ENCODE measurements around the gene FAM210A.

The FAM210A gene

GRCh38 chr18:13642440-13642827 is 83.9 kb downstream of the FAM210A start:
- DNase-seq, result no peak

DNA sequence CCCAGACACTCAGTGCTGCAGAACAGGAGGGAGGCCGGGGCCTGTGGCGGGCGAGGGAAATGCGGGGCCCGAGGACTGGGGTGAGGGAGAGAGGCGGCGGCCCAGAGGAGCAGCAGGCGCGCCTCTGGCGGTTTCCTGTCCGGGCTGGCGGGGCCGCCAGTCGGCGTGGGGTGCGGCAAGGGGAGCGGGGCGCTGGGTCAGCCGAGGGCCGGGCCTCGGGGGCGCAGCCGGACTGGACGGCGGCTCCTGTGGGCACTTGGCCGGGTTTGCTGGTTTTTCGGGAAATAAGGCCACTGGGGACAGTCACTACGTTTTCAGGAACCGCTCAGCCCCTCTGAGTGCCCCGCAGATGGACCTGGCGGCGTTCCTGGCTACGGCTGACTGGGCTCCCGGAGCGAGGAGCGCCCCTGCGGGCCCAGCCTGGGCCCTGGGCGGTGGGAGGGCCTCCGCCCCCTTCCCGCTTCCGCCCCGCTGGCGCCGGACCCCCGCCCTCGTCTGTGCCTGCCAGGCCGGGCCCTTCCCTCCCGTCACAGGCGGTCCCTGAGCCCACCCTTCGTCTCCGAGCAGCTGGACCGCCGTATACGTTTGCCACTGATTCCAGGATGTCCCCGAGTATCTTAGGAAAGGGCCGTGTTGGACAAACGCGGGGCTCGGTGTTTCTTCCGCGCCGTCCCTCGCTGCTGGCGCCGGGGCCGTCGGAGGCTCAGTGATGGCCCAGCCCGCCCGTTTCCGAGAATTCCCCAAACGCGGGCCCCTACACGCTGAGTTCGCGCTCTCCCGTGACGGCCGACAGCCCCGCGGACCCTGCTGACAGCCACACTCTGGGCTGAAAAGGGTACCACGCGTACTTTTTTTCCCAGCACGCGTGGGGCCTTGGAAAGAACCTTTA is 84.6 kb downstream of the FAM210A start:
- no peak for DNase-seq

DNA sequence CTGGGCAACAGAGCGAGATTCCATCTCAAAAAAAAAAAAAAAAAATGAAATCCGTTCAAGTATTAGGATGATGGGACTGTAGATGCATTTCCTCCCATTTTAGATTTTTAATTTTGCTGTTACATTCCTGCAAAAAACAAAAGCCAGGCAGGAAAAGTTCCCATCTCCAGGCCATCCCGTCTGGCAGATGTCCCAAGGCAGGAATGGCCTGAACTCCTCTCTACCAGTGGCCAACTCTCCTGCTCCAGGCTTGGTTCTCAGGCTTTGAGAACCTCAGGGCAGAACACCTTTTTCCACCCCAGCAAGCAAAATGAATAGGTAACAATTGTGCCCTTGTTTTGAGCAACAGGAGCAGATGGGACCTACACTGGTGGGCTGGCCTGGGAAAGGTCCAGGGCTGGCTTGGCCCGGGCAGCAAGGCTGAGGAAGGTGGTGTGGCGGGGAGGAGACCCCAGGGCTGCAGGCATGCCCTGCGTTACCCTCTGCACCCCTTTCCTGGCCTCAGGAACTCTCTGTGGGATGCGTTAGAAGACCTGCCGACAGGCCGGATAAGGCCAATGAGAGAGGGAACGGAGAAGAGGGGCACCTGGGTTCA is 86.0 kb downstream of the FAM210A start:
- DNase-seq, result no peak

DNA sequence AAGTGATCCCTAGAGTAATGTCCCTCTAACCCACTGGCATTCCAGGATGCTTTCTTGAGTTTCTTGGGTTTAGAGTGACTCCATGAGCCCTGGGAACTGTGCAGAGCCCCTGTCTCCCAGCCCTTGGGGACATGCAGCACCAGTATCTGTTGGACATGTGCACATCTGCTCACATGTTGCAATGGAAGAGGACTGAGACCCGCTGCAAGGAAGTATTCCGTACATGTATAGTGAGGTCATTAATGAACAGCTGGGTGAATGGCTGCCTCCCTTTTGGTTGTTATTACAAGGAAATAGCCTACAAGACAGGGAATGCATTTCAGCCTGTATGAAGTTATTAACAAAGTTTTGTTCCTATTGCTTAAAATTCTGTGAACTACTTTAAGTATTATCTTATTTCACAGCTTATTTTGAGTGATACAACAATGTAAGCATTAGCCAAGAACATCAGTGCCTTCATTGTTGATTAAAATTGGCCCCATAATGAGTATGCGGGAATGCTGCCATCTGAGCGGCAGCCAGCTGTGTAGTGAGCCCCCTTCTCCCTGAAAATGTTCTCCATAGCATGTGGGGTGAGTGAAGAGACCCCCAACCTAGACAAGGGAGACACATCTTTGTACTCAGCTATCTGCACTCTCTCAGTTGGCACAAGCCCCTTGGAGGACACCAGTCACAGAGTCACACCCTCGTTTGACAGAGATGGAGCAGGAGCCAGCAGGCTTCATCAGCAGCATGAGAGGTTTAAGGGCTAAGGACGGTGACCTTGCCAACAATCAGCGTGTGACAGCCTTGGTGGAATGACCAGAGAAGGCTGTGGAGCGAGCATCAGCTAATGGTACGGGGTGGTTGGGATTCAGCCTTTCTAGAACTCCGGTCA is 87.4 kb downstream of the FAM210A start:
- no peak for DNase-seq

DNA sequence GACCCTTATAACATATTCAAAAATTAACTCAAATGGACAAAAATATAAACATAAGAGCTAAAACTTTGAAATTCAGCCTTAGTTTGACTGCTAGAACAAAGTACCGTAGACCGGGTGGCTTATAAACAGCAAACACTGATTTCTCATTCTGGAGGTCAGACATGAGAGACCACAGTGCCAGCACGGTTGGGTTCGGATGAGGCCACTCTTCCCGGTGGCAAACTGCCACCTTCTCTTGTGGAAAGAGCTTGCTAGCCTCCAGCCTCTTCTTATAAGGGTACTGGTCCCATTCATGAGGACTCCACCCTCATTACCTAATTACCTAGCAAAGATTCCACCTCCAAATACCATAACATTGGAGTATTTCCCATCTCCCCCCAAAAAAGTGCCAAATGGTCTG is 91.3 kb downstream of the FAM210A start:
- DNase-seq, result no peak

GRCh38 chr18:13633700-13634099 is 92.7 kb downstream of the FAM210A start:
- DNase-seq, result no peak

- DNase-seq, result no peak
Measured at GRCh38 chr18:13630716-13631268, 95.6 kb downstream of the FAM210A start.

GRCh38 chr18:13629841-13630715 is 96.3 kb downstream of the FAM210A start:
- peak; percentile 16 for DNase-seq

GRCh38 chr18:13628211-13628610 is 98.1 kb downstream of the FAM210A start:
- no peak for DNase-seq

- no peak for DNase-seq
Measured at GRCh38 chr18:13627639-13628038, 98.7 kb downstream of the FAM210A start.

DNA sequence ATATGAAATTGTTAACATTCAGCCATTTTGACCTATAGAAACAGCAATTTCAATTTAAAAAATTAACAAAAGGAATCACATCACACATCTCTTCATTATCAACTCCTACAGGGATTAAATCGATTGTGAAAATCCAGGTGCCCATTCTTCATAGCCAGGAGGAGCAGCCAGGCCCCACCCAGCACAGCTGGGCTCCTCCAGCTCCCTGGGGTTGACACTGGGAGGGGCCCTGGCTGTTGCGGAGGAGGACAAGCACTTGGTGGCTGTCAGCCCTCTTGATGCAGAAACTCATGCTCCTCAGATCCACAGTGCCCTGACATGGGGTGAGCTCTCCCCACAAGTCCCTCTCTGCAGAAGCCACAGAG is 99.8 kb downstream of the FAM210A start:
- no peak for DNase-seq

GRCh38 chr18:13625843-13626543 is 100.4 kb downstream of the FAM210A start:
- DNase-seq, result no peak

DNA sequence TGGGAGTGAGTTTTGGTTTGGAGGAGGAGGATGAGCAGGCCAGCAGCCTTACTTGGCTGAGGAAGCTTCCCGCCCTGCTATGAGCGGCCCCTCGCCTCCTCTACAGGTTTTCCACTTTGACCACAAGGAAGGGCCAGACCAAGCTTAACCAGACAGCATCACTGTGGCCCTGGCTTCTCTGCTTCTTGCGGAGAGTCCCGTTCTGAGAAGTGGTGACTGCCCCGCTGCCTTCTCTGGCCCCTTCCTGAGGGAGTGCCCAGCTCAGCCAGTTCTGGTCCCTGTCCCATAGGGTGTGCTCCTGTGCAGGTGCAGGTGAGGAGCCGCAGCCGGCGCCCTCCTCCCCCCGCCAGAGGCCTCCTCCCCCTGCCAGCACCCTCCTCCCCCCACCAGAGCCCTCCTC is 101.0 kb downstream of the FAM210A start:
- DNase-seq, result no peak

- DNase-seq, result no peak
Measured at GRCh38 chr18:13624563-13625237, 101.7 kb downstream of the FAM210A start.

GRCh38 chr18:13623871-13624270 is 102.5 kb downstream of the FAM210A start:
- no peak for DNase-seq

GRCh38 chr18:13623348-13623747 is 103.0 kb downstream of the FAM210A start:
- no peak for DNase-seq

- DNase-seq, result no peak
Measured at GRCh38 chr18:13622751-13623150, 103.6 kb downstream of the FAM210A start.

- no peak for DNase-seq
Measured at GRCh38 chr18:13621886-13622619, 104.3 kb downstream of the FAM210A start.

- no peak for DNase-seq
Measured at GRCh38 chr18:13621446-13621849, 104.9 kb downstream of the FAM210A start.

DNA sequence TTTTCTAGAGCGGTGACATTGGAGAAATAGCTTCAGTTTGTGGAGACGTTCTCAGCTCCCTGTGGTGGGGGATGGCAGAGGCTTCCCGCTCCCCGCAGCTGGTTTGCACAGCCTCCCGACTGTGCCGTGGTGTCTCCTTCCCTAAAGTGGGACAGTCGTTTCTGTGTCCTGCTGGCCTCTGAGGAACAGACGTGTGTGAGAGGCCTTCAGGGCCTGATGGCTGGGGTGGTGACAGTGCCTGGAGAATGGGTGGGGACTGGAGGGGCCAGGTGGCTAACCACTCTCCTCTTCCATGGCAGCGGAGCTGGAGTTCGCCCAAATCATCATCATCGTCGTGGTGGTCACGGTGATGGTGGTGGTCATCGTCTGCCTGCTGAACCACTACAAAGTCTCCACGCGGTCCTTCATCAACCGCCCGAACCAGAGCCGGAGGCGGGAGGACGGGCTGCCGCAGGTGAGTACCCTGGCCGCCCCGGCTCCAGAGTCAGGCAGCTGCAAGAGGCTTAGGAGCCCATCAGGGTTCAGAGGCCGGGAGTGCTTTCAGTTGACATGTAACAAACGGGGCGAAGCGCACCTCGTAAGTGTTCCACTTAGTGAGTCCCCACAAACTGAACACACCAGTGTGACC is 105.4 kb downstream of the FAM210A start:
- no peak for DNase-seq

Data from NCI-H187 treated with DMSO at 0.1 percent for 48 hours (cell line).